T follicular helper cell (primary cell): ENCODE data around the gene RAB30.
A peak's percentile ranks its signal among the peaks of the same experiment; 100 is the strongest.
"Not testable (repeated sequence)": the region's sequence is repeated elsewhere in the genome, so short reads cannot be mapped to it uniquely, and the experiment has no call there.

Source experiments
- DNase-seq: peaks from one replicate; pipeline ENCODE4 v3.0.0-alpha.2; 2020; ENCODE audit warnings: low read depth

The RAB30 gene

GRCh38 chr11:83009999-83010398 is 61.7 kb downstream of the RAB30 start:
- DNase-seq, result no peak

DNA sequence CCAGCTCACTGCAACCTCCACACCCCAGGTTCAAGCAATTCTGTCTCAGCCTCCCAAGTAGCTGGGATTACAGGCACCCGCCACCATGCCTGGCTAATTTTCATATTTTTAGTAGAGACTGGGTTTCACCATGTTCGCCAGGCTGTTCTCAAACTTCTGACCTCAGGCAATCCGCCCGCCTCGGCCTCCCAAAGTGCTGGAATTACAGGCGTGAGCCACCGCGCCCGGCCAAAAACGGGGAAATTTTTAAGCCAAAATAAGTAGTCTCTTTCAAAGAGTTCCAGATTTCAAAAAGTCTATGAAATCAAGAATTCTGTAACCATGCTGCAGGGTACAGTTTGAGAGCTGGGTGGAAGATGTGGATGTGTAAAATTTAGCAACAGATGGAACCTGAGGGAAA is 62.6 kb downstream of the RAB30 start:
- not testable (repeated sequence) for DNase-seq

GRCh38 chr11:83008581-83008923 is 63.1 kb downstream of the RAB30 start:
- DNase-seq, result no peak

- no peak for DNase-seq
These were observed 63.7 kb downstream of the RAB30 start for GRCh38 chr11:83007909-83008580.

DNA sequence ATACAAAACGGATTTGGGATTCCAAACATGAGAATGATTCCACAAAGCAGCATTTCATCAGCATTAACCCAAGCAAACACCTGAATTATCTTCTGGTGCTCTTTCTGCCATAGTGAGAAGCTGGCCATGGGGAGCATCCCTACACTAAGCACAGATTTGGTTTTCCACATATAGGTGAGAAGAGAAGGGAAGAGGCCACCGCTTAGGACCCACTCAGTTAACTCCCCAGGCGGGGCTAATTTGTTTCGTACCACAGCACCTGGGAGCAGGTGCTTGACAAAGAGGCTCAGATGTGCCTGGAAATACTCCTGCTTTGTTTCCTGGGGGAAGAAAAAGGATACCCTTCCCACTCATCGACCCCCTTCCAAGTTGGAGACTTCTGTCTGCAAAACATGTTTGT is 64.2 kb downstream of the RAB30 start:
- no peak for DNase-seq

GRCh38 chr11:83006877-83007330 is 64.8 kb downstream of the RAB30 start:
- DNase-seq, result no peak

GRCh38 chr11:83004746-83005556 is 66.7 kb downstream of the RAB30 start:
- DNase-seq, result no peak

- no peak for DNase-seq
These were observed 69.2 kb downstream of the RAB30 start for GRCh38 chr11:83002522-83002921.

DNA sequence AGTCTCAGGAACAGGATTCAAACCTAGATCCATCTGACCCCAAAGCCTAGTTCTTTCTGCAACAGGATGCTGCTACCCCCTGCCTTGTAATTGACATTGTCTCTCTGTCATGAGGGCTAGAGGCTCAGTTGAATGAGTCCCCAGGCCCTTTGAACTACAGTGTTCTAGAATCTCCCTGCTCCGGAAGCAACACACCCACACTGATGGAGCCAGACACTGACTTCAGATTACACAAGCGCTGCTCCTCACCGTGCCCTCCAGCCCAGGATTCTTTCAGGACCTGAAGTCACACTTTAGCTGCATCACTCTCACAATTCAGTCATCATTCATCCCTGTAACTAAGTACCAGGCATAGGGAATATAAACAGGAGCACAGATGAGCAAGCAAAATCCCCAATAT is 69.6 kb downstream of the RAB30 start:
- peak; percentile 4 for DNase-seq

- no peak for DNase-seq
These were observed 71.3 kb downstream of the RAB30 start for GRCh38 chr11:83000381-83000780.

GRCh38 chr11:82999232-82999631 is 72.5 kb downstream of the RAB30 start:
- no peak for DNase-seq

GRCh38 chr11:82998697-82999096 is 73.0 kb downstream of the RAB30 start:
- DNase-seq, result no peak

GRCh38 chr11:82996966-82997606 is 74.6 kb downstream of the RAB30 start:
- no peak for DNase-seq

- no peak for DNase-seq
These were observed 75.8 kb downstream of the RAB30 start for GRCh38 chr11:82995754-82996398.

DNA sequence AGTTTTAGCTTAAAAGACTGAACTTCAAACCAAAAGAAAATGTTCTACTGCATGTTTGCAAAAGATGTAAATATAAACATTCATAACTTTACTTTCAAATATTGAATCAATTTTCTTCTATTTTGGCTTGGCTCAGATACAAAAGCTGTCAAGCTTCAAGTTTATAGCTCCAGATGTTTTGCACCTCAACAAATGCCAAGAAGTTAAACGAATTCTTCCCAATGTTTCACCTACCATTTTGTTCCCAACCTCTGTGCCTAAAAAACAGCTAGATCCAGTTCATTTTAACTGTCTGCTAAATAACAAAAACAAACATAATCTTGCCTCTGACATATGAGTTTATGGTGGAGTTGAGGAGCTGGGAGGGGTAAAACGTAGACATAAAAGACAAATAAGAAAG is 76.5 kb downstream of the RAB30 start:
- no peak for DNase-seq

GRCh38 chr11:82994604-82995230 is 77.0 kb downstream of the RAB30 start:
- DNase-seq, result no peak

DNA sequence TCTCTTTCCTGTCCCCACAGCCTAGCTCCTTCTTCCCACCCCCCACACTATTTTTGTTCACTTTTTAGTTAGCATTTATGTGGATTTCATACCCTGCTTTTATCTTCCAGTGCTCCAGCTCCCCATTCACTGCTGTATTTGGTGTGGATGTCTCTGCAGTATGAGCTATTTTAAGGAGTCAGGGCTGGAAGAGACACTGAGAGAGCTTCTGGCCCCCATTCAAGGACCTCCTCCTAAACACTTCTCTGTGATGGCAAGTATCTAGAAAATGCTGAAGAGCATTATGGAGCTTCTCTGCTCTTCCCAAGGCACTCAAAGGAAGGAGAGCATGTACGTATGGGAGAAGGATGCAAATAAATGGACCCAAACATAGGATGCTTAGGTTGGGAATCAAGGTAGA is 79.5 kb downstream of the RAB30 start:
- no peak for DNase-seq

DNA sequence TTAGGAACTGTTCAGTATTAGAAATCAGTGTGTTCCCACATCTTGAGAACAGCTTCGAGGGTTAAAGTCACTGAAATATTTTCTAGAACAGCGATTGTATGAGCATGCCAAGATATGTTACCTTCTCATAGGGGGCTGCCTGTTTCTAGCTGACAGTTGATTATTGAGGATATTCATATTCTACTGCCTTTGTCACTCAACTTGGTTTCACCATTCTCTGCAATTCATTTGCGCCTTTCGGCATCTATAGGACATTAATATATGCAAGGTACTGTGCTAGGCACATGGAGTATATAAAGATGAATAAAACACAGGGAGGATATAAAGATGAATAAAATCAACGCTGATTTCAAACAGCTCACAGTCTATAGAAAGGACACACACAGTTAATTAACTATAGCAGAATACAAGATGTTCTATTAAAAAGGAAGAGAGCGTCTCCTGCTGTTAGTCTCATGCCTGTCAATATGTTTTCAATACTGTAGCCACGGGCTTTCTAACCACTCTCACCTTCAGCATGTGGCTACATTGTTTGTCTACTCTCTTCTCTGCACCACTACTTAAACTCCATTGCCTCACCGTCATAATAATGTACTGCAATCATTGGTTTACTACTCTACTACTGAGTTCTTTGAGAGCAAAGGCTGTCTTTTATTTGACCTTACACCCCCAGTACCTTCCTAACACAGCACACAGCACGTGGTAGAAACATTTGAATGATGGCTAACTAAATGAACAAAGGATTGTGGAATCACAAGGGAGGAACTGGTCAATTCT is 81.9 kb downstream of the RAB30 start:
- DNase-seq, result no peak

DNA sequence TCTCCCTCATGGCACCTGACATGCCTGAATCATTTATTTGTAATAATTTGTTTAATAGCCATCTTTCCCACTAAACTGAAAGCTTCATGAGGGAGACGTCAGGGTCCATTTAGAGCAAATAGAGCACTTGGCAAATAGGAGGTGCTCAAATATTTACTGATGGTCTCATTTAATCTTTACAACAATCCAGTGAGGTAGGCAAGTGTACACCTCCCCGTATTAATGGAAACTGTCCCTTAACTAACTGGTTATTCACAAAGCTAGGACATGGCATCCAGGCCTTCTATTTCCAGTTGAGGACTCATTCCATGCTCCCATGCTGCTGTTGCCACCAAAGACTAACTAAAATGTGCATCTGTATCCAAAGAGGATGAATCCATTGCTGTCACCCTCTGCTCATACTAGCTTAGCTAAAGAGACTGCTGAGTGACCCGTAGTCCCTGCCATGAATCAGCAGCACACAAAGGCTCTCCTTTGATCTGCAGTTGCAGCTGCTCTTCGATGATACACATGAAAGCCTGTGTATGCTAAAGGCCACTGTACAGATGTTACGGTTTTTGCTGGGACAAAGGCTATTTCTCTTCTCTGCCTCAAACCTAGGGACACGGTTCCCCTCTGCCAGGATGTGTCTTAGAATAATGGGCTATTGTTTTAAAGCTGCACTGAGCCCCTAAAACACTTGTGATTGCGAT is 82.6 kb downstream of the RAB30 start:
- no peak for DNase-seq

DNA sequence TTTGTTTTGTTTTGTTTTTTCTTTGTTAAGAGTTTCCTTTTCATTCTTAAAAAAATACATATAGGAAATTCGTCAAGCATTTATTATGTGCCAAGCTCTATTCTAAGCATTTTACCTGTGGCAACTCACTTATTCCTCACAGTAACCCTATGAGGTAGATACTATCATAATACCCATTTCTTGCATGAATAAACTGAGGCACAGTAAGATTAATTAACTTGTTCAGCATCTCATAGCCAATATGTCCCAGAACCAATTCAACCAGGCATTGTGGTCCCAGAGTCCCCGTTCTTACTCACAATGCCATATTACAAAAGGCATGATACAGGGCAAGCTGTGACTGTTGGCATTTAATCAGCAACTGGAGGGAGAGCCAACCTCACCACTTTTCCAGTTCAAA is 83.7 kb downstream of the RAB30 start:
- DNase-seq, result no peak

DNA sequence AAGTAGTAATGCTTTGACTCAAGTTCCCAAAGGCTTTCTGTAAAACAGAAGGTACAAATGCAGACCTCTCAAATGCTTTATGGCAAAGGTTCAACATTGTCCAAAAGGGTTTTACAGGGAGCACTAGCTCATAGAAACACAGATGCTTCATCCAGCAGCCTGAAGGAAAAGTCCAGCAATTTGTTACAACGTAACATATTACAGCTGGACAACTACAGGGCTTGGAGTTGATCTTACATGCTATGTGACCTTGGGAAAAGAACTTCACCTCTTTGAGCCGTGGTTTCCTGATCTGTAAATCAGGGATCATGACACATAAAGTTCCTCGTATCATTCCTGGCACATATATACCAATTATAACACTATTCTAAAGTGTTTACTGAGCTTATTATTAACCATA is 85.3 kb downstream of the RAB30 start:
- DNase-seq, result no peak
